ENCODE measurements around the gene COG1. TPM values are rescaled to one million over a fixed set of nuclear protein-coding genes. Genes with fewer than 3 reads are reported as not detected.

COG1 gene
- total and polyA plus RNA-seq, 4 donors: 7.9 to 43.4 (median 29.3) TPM

DNA sequence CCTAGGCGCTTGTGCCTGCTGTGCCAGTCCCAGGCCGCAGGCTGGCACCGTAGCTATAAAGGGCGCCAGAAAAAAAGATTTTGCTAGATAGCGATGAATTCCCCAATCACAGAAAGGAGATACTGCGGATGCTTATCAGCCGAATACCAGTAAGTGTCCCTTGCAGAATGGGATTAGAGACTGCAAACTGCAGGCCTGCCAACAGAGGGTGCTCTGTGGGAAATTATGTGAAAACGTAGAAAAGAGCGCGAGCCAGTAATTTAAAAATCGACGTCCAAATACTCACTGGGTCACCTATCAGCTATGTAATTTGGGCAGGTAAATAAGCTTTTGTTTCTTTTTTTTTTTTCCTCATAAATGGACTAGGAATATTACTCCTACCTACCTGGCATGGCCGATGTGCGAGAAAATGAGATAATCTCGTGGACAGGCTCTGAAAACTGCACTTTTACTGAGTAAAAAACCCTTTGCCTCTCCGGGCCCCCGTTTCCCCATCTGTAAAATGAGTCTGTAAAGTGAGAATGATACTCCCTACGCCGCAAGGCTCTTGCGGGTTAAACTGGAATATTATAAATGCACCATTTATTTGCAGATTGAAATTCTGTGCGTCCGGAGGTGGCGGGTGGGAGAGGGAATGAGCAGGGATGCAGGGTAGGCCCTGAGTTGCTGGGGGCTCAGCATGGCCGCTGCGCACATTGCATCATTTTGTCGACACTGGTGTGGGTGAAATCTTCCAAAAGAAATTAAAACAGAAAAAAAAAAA lies 1.2 kb upstream of the COG1 start:
- DNase-seq: peak; percentile 74 to 84

DNA sequence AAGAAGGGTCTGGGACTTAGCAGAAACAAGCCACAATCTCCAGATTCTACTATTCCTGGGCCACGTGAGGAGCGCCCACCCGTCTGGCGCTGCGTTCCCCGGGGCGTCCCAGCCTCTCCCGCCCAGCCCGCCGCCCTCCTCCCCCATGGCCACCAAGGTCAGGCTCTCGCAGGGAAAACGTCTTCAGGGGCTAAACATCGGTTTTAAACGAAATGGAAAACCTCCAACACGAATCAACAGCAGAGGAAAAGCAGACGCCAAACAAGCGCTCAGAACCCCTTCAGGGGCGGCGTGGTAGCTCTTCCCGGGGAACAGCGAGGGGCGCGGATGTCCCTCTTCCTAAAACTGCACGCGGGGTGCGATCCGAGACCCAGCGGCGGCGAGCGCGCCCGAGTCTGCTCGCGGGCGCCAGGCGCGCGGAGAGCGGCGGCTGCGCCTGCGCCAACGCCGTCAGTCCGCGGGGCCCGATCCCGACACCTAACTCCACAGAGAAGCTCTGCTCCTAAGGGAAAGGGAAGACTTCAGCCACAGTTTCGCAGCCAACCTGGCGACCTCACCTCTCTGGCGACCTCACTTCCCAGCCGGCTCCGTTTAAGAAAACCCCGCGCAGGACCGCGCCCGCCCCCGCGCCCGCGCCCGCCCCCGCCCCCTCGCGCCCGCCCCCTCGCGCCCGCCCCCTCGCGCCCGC lies 505 bp upstream of the COG1 start:
- 0% methylated on average over 66 to 74 of the region's 74 CpGs for WGBS, 2 donors
- Histone ChIP-seq H3K4me3 (ENCODE audit: low read length in 2 of 2) (peak overlapping the region; percentile 40 to 75), H3K27ac (ENCODE audit: low read depth in 1 of 2, low read length in 2 of 2) (peak overlapping the region in 1 of 2 donors; percentile 83), H3K4me1 (ENCODE audit: control insufficient read depth in 1 of 2, insufficient read depth in 2 of 2, low read length in 2 of 2) (peaks cover 0 to 3% of the 10 kb centered on the region in 2 donors), H3K36me3 (ENCODE audit: control insufficient read depth in 1 of 2, insufficient read depth in 2 of 2, low read length in 1 of 2) (peaks cover 2 to 5% of the 10 kb centered on the region in 2 donors), H3K9me3 (ENCODE audit: control insufficient read depth, low read length) (no peaks in the 10 kb centered on the region), H3K27me3 (ENCODE audit: control insufficient read depth in 1 of 2, insufficient read depth in 2 of 2, low read length in 1 of 2) (no peaks in the 10 kb centered on the region)
- intact Hi-C loops (cut with DNase I): loop anchor here (2.0 to 5.0 kb wide), 4 partner anchors 34 to 180 kb away; a partner anchor contains a TSS
- peak; percentile 87 for ATAC-seq (ENCODE audit: low FRiP score)
- DNase-seq: peak; percentile 77 to 88

More for the DNA sequence above, 1.2 kb upstream of the COG1 start:
- WGBS, 2 donors: 3% methylated on average over 26 of the region's 26 CpGs
- no peaks in the 10 kb centered on the region for H3K27me3 ChIP-seq (ENCODE audit: control insufficient read depth in 1 of 2, insufficient read depth in 2 of 2, low read length in 1 of 2)
- ATAC-seq (ENCODE audit: low FRiP score): peak; percentile 78
- no peaks in the 10 kb centered on the region for H3K9me3 ChIP-seq (ENCODE audit: control insufficient read depth, low read length)
- H3K4me3 ChIP-seq (ENCODE audit: low read length in 2 of 2): peak overlapping the region; percentile 27 to 40
- peaks cover 0 to 3% of the 10 kb centered on the region in 2 donors for H3K4me1 ChIP-seq (ENCODE audit: control insufficient read depth in 1 of 2, insufficient read depth in 2 of 2, low read length in 2 of 2)
- no peaks in the 10 kb centered on the region for H3K36me3 ChIP-seq (ENCODE audit: control insufficient read depth in 1 of 2, insufficient read depth in 2 of 2, low read length in 1 of 2)
- intact Hi-C loops (cut with DNase I): loop anchor here (2.0 to 5.0 kb wide), 4 partner anchors 35 to 181 kb away; a partner anchor contains a TSS
- H3K27ac ChIP-seq (ENCODE audit: low read depth in 1 of 2, low read length in 2 of 2): no peak overlapping the region

DNA sequence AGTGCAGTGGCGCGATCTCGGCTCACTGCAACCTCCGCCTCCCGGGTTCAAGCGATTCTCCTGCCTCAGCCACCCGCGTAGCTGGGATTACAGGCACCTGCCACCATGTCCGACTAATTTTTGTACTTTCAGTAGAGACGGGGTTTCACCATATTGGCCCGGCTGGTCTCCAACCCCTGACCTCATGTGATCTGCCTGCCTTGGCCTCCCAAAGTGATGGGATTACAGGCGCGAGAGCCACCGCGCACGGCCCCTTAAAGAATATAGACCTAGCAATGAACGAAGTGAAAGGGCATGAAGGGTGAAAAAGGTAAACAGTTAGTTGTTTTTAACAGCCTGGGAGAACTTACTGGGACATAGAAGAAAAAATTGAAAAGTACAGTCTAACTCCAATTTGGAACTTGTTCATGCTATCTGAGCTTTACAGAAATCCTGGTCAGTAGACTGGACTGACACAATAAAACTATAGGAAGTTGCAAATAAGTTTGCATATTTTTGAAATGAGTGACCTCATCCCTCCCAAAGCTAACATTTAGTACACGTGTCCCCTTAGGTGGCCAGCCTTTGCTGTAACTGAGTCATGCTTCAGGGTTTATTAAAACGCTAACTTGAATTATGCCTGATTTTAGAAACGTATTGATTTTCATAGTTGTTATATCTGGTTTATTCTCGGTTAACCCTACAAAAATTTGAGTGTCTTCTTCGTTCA lies 1.8 kb downstream of the COG1 start:
- ATAC-seq (ENCODE audit: low FRiP score) (no peak), DNase-seq (no peak)
- WGBS, 2 donors: 86% methylated on average over 22 of the region's 22 CpGs
- no peaks in the 10 kb centered on the region for H3K27me3 ChIP-seq (ENCODE audit: control insufficient read depth in 1 of 2, insufficient read depth in 2 of 2, low read length in 1 of 2)
- H3K36me3 ChIP-seq (ENCODE audit: control insufficient read depth in 1 of 2, insufficient read depth in 2 of 2, low read length in 1 of 2): peaks cover 6 to 11% of the 10 kb centered on the region in 2 donors
- intact Hi-C loops (cut with DNase I): loop anchor here (5.0 kb wide), 2 partner anchors 38 to 178 kb away; a partner anchor contains a TSS
- H3K4me3 ChIP-seq (ENCODE audit: low read length in 2 of 2): no peak overlapping the region
- H3K27ac ChIP-seq (ENCODE audit: low read depth in 1 of 2, low read length in 2 of 2): no peak overlapping the region
- peaks cover 0 to 3% of the 10 kb centered on the region in 2 donors for H3K4me1 ChIP-seq (ENCODE audit: control insufficient read depth in 1 of 2, insufficient read depth in 2 of 2, low read length in 2 of 2)
- H3K9me3 ChIP-seq (ENCODE audit: control insufficient read depth, low read length): no peaks in the 10 kb centered on the region

DNA sequence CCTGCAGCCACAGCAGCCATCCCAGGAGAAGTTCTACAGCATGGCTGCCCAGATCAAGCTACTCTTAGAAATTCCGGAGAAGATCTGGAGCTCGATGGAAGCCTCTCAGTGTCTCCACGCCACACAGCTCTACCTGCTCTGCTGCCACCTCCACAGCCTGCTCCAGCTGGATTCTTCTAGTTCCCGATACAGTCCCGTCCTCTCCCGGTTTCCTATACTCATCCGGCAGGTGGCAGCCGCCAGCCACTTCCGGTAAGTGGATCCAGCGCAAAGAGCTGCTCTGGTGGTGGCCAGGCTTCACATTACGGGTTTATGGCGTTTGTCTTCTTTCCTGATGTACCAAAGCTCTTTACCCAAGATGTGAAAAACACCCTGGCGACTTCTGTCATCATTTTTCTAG lies 3.6 kb downstream of the COG1 start:
- intact Hi-C loops (cut with DNase I): no loop called here
- H3K27me3 ChIP-seq (ENCODE audit: control insufficient read depth in 1 of 2, insufficient read depth in 2 of 2, low read length in 1 of 2): no peaks in the 10 kb centered on the region
- no peak for ATAC-seq (ENCODE audit: low FRiP score)
- H3K4me1 ChIP-seq (ENCODE audit: control insufficient read depth in 1 of 2, insufficient read depth in 2 of 2, low read length in 2 of 2): peaks cover 0 to 3% of the 10 kb centered on the region in 2 donors
- WGBS, 2 donors: 63 to 70% methylated on average over 13 of the region's 13 CpGs
- H3K27ac ChIP-seq (ENCODE audit: low read depth in 1 of 2, low read length in 2 of 2): no peak overlapping the region
- no peak overlapping the region for H3K4me3 ChIP-seq (ENCODE audit: low read length in 2 of 2)
- DNase-seq: peak; percentile 50 to 78
- H3K36me3 ChIP-seq (ENCODE audit: control insufficient read depth in 1 of 2, insufficient read depth in 2 of 2, low read length in 1 of 2): peaks cover 11 to 14% of the 10 kb centered on the region in 2 donors
- H3K9me3 ChIP-seq (ENCODE audit: control insufficient read depth, low read length): no peaks in the 10 kb centered on the region

DNA sequence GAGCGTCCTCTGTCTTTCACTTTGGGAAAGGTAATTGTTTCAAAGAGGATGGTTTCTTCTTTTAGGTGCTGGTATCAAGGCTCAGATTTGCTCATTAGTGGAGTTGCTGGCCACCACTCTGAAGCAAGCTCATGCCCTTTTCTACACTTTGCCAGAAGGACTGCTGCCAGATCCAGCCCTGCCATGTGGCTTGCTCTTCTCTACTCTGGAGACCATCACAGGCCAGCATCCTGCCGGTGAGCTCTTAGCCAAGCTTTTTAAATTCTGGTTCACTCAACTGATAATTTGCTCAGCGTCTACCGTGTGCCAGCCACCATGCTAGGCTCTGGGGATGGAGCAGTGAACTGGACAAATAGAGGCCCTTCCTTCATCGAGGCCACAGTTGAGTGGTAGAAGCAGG lies 4.3 kb downstream of the COG1 start:
- H3K4me3 ChIP-seq (ENCODE audit: low read length in 2 of 2): no peak overlapping the region
- no peaks in the 10 kb centered on the region for H3K9me3 ChIP-seq (ENCODE audit: control insufficient read depth, low read length)
- H3K27me3 ChIP-seq (ENCODE audit: control insufficient read depth in 1 of 2, insufficient read depth in 2 of 2, low read length in 1 of 2): no peaks in the 10 kb centered on the region
- WGBS, 2 donors: 85 to 86% methylated on average over 5 of the region's 5 CpGs
- intact Hi-C loops (cut with DNase I): no loop called here
- peaks cover 0 to 3% of the 10 kb centered on the region in 2 donors for H3K4me1 ChIP-seq (ENCODE audit: control insufficient read depth in 1 of 2, insufficient read depth in 2 of 2, low read length in 2 of 2)
- peaks cover 11 to 14% of the 10 kb centered on the region in 2 donors for H3K36me3 ChIP-seq (ENCODE audit: control insufficient read depth in 1 of 2, insufficient read depth in 2 of 2, low read length in 1 of 2)
- ATAC-seq (ENCODE audit: low FRiP score) (no peak), DNase-seq (no peak)
- H3K27ac ChIP-seq (ENCODE audit: low read depth in 1 of 2, low read length in 2 of 2): no peak overlapping the region

DNA sequence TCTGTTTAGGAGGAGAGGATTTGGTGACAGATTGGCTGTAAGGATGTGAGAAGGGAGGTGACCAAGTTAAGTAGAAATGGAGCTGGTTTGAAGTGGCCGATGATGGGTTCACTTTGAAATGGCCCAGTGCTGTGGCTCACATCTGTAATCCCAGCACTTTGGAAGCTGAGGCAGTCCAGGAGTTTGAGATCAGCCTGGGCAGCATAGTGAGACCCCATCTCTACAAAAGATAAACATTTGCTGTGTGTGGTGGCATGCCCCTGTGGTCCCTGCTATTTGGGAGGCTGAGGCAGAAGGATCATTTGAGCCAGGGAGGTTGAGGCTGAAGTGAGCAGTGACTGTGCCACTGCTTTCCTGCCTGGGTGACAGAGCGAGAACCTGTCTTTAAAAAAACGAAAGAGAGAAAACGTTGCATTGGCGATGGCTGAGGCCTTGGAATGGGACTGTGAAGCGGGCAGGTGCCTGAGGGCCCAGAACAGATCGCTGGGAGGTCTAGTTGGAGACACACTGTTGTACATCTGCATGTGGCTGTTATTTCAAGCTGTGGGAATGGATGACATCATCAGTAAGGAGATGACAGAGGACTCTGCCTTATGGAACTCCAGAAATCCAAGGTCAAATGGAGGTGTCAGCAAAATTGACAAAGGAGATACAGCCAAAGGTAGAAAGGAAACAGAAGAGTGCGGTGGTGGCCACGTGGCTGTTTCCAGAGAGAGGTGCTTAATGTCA lies 5.5 kb downstream of the COG1 start:
- intact Hi-C loops (cut with DNase I): no loop called here
- H3K27ac ChIP-seq (ENCODE audit: low read depth in 1 of 2, low read length in 2 of 2): no peak overlapping the region
- H3K4me3 ChIP-seq (ENCODE audit: low read length in 2 of 2): no peak overlapping the region
- no peaks in the 10 kb centered on the region for H3K9me3 ChIP-seq (ENCODE audit: control insufficient read depth, low read length)
- H3K36me3 ChIP-seq (ENCODE audit: control insufficient read depth in 1 of 2, insufficient read depth in 2 of 2, low read length in 1 of 2): peaks cover 11 to 16% of the 10 kb centered on the region in 2 donors
- no peaks in the 10 kb centered on the region for H3K27me3 ChIP-seq (ENCODE audit: control insufficient read depth in 1 of 2, insufficient read depth in 2 of 2, low read length in 1 of 2)
- 83 to 84% methylated on average over 9 of the region's 9 CpGs for WGBS, 2 donors
- DNase-seq: no peak
- ATAC-seq (ENCODE audit: low FRiP score): no peak
- peaks cover 0 to 3% of the 10 kb centered on the region in 2 donors for H3K4me1 ChIP-seq (ENCODE audit: control insufficient read depth in 1 of 2, insufficient read depth in 2 of 2, low read length in 2 of 2)

DNA sequence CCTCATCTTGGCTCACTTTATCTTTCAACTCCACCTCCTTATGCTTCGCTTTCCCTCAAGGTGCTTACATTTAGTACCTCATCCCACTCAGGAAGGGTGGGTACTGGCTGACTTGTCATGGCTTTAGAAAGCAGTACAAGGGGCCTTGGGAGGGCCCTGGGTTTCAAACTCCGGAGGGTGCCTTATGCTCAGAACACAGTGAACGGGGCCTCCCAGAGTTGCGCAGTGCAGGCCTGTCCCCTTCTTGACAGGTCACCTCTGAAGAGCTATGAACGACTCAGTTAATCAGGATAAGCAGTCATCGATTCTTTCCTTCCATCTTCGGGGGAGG lies 6.0 kb downstream of the COG1 start:
- 93 to 95% methylated on average over 7 of the region's 7 CpGs for WGBS, 2 donors
- H3K4me3 ChIP-seq (ENCODE audit: low read length in 2 of 2): no peak overlapping the region
- peaks cover 11 to 16% of the 10 kb centered on the region in 2 donors for H3K36me3 ChIP-seq (ENCODE audit: control insufficient read depth in 1 of 2, insufficient read depth in 2 of 2, low read length in 1 of 2)
- no peaks in the 10 kb centered on the region for H3K9me3 ChIP-seq (ENCODE audit: control insufficient read depth, low read length)
- DNase-seq (no peak), ATAC-seq (ENCODE audit: low FRiP score) (no peak)
- no peak overlapping the region for H3K27ac ChIP-seq (ENCODE audit: low read depth in 1 of 2, low read length in 2 of 2)
- peaks cover 0 to under 1% of the 10 kb centered on the region in 2 donors for H3K4me1 ChIP-seq (ENCODE audit: control insufficient read depth in 1 of 2, insufficient read depth in 2 of 2, low read length in 2 of 2)
- H3K27me3 ChIP-seq (ENCODE audit: control insufficient read depth in 1 of 2, insufficient read depth in 2 of 2, low read length in 1 of 2): no peaks in the 10 kb centered on the region
- intact Hi-C loops (cut with DNase I): no loop called here

DNA sequence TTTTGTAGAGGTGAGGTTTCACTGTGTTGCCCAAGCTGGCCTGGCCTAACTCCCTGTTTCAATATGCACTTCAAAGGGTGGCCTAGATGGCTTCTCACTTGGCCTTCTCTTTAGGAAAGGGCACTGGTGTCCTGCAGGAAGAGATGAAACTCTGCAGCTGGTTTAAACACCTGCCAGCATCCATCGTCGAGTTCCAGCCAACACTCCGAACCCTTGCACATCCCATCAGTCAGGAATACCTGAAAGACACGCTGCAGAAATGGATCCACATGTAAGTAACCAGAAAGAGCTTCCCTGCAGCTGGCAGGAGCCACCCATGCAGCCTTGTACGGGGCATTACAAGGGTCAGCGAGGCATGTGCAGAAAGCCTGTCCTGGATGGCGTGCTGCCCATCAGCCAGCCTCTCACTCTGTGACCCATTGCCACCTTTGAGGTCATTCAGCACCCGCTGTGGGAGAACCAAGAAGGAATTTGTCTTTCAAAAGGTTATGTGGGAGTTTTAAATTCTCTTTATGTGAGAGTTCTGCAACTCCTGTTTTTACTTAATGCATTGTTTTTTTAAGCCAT lies 7.0 kb downstream of the COG1 start:
- DNase-seq: no peak
- H3K27ac ChIP-seq (ENCODE audit: low read depth in 1 of 2, low read length in 2 of 2): no peak overlapping the region
- H3K27me3 ChIP-seq (ENCODE audit: control insufficient read depth in 1 of 2, insufficient read depth in 2 of 2, low read length in 1 of 2): no peaks in the 10 kb centered on the region
- H3K4me1 ChIP-seq (ENCODE audit: control insufficient read depth in 1 of 2, insufficient read depth in 2 of 2, low read length in 2 of 2): no peaks in the 10 kb centered on the region
- no peaks in the 10 kb centered on the region for H3K9me3 ChIP-seq (ENCODE audit: control insufficient read depth, low read length)
- WGBS, 2 donors: 85 to 88% methylated on average over 8 of the region's 8 CpGs
- intact Hi-C loops (cut with DNase I): no loop called here
- no peak overlapping the region for H3K4me3 ChIP-seq (ENCODE audit: low read length in 2 of 2)
- ATAC-seq (ENCODE audit: low FRiP score): no peak
- H3K36me3 ChIP-seq (ENCODE audit: control insufficient read depth in 1 of 2, insufficient read depth in 2 of 2, low read length in 1 of 2): peaks cover 11 to 16% of the 10 kb centered on the region in 2 donors
